ENCODE measurements around the gene USP44. TPM values are rescaled to one million over a fixed set of nuclear protein-coding genes. Genes with fewer than 3 reads are reported as not detected.

USP44 gene
- total and polyA plus RNA-seq, 2 donors (not counting 3 experiments of a cell fraction or from before 2014, with no cell fraction given): 0.91 to 3.1 TPM

DNA sequence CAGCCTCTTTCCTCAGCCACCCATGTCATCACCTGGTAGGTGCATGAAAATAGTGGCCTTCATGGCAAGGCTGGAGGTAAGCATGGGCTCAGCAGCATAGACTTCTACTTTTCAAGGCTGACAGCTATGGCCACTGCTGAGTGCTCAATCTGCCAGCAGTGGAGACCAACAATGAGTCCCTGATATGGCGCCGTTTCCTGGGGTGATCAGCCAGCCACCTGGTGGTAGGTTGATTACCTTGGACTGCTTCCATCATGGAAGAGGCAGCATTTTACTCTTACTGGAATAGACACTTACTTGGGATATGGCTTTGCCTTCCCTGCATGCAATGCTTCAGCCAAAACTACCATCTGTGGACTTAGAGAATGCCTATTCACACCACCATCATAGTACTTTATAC, 39.5 kb upstream of the USP44 start:
- Histone ChIP-seq H3K36me3 (ENCODE audit: control insufficient read depth in 2 of 2, extremely low read depth in 1 of 2, insufficient read depth in 2 of 2, low read length in 2 of 2) (no peaks in the 10 kb centered on the region), H4K20me1 (replicated peaks; ENCODE audit: control insufficient read depth, extremely low read depth, insufficient read depth, low read length) (no peaks in the 10 kb centered on the region), H3K9me1 (replicated peaks; ENCODE audit: control insufficient read depth, extremely low read depth, insufficient read depth, low read length) (no peaks in the 10 kb centered on the region), H3K27ac (ENCODE audit: insufficient read depth, low read depth, low read length) (no peak overlapping the region), H3K79me2 (ENCODE audit: control insufficient read depth, insufficient read depth, low read length) (no peaks in the 10 kb centered on the region), H3K9ac (replicated peaks; ENCODE audit: extremely low read depth, insufficient read depth, low read length) (no peak overlapping the region), H3K27me3 (ENCODE audit: control insufficient read depth in 2 of 2, insufficient read depth in 2 of 2, low read length in 2 of 2) (no peaks in the 10 kb centered on the region), H2AFZ (ENCODE audit: low read depth, low read length) (no peak overlapping the region), H3K9me3 (replicated peaks; ENCODE audit: control insufficient read depth, insufficient read depth, low read length) (no peaks in the 10 kb centered on the region), H3K4me2 (ENCODE audit: insufficient read depth, low read length) (no peak overlapping the region), H3K4me3 (replicated peaks in 1 of 3; ENCODE audit: insufficient read depth in 1 of 3, low read depth in 1 of 3, low read length in 3 of 3) (no peak overlapping the region), H3K4me1 (ENCODE audit: control insufficient read depth, extremely low read depth, insufficient read depth, low read length) (no peaks in the 10 kb centered on the region)
- no peak for DNase-seq (ENCODE audit: low read depth, low spot score)
- BruUV-seq (replicated peaks): no TSS peak
- CTCF ChIA-PET: no interaction called here
- POLR2A ChIA-PET: no interaction called here
- intact Hi-C loops (cut with micrococcal nuclease) (no loop called here), dilution Hi-C loops (cut with MboI; ENCODE audit: extremely low pct_ligation_motif_present, low sequenced_read_pairs) (no loop called here)
- TF ChIP-seq, protein P1, sequence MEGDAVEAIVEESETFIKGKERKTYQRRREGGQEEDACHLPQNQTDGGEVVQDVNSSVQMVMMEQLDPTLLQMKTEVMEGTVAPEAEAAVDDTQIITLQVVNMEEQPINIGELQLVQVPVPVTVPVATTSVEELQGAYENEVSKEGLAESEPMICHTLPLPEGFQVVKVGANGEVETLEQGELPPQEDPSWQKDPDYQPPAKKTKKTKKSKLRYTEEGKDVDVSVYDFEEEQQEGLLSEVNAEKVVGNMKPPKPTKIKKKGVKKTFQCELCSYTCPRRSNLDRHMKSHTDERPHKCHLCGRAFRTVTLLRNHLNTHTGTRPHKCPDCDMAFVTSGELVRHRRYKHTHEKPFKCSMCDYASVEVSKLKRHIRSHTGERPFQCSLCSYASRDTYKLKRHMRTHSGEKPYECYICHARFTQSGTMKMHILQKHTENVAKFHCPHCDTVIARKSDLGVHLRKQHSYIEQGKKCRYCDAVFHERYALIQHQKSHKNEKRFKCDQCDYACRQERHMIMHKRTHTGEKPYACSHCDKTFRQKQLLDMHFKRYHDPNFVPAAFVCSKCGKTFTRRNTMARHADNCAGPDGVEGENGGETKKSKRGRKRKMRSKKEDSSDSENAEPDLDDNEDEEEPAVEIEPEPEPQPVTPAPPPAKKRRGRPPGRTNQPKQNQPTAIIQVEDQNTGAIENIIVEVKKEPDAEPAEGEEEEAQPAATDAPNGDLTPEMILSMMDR (IDR thresholded peaks at IDR 0.05; ENCODE audit: extremely low read depth in 1 of 2, insufficient read depth in 1 of 2, low read depth in 1 of 2, low read length in 2 of 2): no peak
- TF ChIP-seq FOS (IDR thresholded peaks at IDR 0.05; ENCODE audit: borderline replicate concordance, insufficient read depth, low read length): no peak
- TF ChIP-seq POLR2A (IDR thresholded peaks at IDR 0.05; ENCODE audit: low read depth, low read length): no peak
- no peak for TF ChIP-seq EZH2 (IDR thresholded peaks at IDR 0.05; ENCODE audit: borderline replicate concordance, low read depth, low read length, severe bottlenecking)
- no peak for TF ChIP-seq JUN (IDR thresholded peaks at IDR 0.05; ENCODE audit: borderline replicate concordance, insufficient read depth, insufficient read length, low read depth)
- TF ChIP-seq, protein P2, sequence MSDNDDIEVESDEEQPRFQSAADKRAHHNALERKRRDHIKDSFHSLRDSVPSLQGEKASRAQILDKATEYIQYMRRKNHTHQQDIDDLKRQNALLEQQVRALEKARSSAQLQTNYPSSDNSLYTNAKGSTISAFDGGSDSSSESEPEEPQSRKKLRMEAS (IDR thresholded peaks at IDR 0.05; ENCODE audit: insufficient read depth, insufficient read length): no peak
- TF ChIP-seq POLR2AphosphoS5 (IDR thresholded peaks at IDR 0.05; ENCODE audit: insufficient read depth, low read depth, low read length): no peak
- no peak for TF ChIP-seq GATA2 (IDR thresholded peaks at IDR 0.05; ENCODE audit: insufficient read depth, insufficient read length, low read depth, low read length)
- no peak for TF ChIP-seq MYC (IDR thresholded peaks at IDR 0.05; ENCODE audit: low read depth, low read length)
- FAIRE-seq: no peak

Data from endothelial cell of umbilical vein (primary cell).